Spleen (tissue), 11 donors: Measurements from ENCODE around the gene AGPAT4. TPM values are rescaled to one million over a fixed set of nuclear protein-coding genes. Genes with fewer than 3 reads are reported as not detected.
A peak's percentile ranks its signal among the peaks of the same experiment; 100 is the strongest.

ENCODE experiments used
- DNase-seq: peaks from one replicate; pipeline ENCODE4 v3.0.0-alpha.2; 2020
- H3K27ac ChIP-seq, 8 donors: fragments of 200-600 bp; sonication (generic) in 7 of 8; 1 replicate in 4 of 8; 2 replicates in 4 of 8; pipeline versions ENCODE4 v1.5.0 to v1.8.0; 2016 to 2021; ENCODE audit warnings: inconsistent platforms in 4 of 8, mild to moderate bottlenecking in 4 of 8, moderate library complexity in 1 of 8
- H3K27me3 ChIP-seq, 7 donors: fragments of 200-600 bp; sonication (generic) in 6 of 7; replicated peaks in 1 of 7; 1 replicate in 4 of 7; 2 replicates in 3 of 7; pipeline versions ENCODE4 v1.5.0 to v1.8.0; 2016 to 2021; ENCODE audit warnings: inconsistent platforms in 3 of 7, mild to moderate bottlenecking in 1 of 7
- H3K36me3 ChIP-seq, 6 donors: fragments of 200-600 bp; sonication (generic) in 5 of 6; 1 replicate in 4 of 6; 2 replicates in 2 of 6; pipeline versions ENCODE4 v1.5.0 to v1.8.0; 2016 to 2021; ENCODE audit warnings: inconsistent platforms in 2 of 6
- H3K4me1 ChIP-seq, 6 donors: fragments of 200-600 bp; sonication (generic) in 5 of 6; 1 replicate in 3 of 6; 2 replicates in 3 of 6; pipeline versions ENCODE4 v1.5.0 to v1.8.0; 2016 to 2021; ENCODE audit warnings: inconsistent platforms in 3 of 6
- H3K4me3 ChIP-seq, 8 donors: fragments of 200-600 bp; sonication (generic) in 7 of 8; 1 replicate in 4 of 8; 2 replicates in 4 of 8; pipeline versions ENCODE4 v1.5.0 to v1.8.0; 2016 to 2021; ENCODE audit warnings: inconsistent platforms in 4 of 8, mild to moderate bottlenecking in 4 of 8, moderate library complexity in 2 of 8
- H3K9me3 ChIP-seq, 8 donors: fragments of 200-600 bp; sonication (generic) in 7 of 8; 1 replicate in 4 of 8; 2 replicates in 4 of 8; pipeline versions ENCODE4 v1.5.0 to v1.8.0; 2016 to 2021; ENCODE audit warnings: inconsistent platforms in 4 of 8
- CTCF ChIP-seq, 11 experiments: fragments of 200-600 bp in 7 of 11; fragments of 450-650 bp in 4 of 11; sonication (generic) in 4 of 11; IDR thresholded peaks in 8 of 11; conservative IDR thresholded peaks in 3 of 11; 1 replicate in 7 of 11; 2 replicates in 4 of 11; pipeline versions ENCODE4 v1.4.0 to v1.8.0; 2016 to 2021; ENCODE audit warnings: antibody characterized with exemption in 11 of 11, inconsistent platforms in 4 of 11, mild to moderate bottlenecking in 1 of 11
- POLR2A ChIP-seq, 3 donors: fragments of 450-650 bp; IDR thresholded peaks; one replicate each; pipeline ENCODE4 v1.5.1; 2017; ENCODE audit warnings: antibody characterized with exemption in 3 of 3, mild to moderate bottlenecking in 1 of 3
- POLR2AphosphoS5 ChIP-seq, 3 donors: sonication (generic); formaldehyde crosslinking; IDR thresholded peaks; one replicate each; pipeline ENCODE4 v1.5.1; 2017; ENCODE audit warnings: antibody characterized with exemption in 3 of 3
- WGBS, 5 donors: extraction: QIAGEN DNeasy Blood & Tissue Kit in 3 of 5; methylation state at CpG; one replicate each; pipeline versions ENCODE4 v1.1.5 to v1.1.7; 2013 to 2018; 5-methylcytosine and 5-hydroxymethylcytosine counted together
- intact Hi-C: fragments of 100-400 bp; cut with DNase I; formaldehyde crosslinking; loops from one replicate; pipeline ENCODE4 v1.15.0; 2023; ENCODE audit warnings: low total_unique reads
- polyA plus RNA-seq, 3 donors: library from polyadenylated mRNA; stranded (reverse); fragments of 200-250 nt; gene quantifications; one replicate each; pipeline ENCODE4 v1.2.1, GENCODE V29; 2013
- total RNA-seq, 7 donors: library from RNA; depleted of rRNA in 3 of 7; stranded (reverse); fragments of >200 nt in 3 of 7; fragmentation: NEBNext Ultra II Directional in 4 of 7; extraction: Animal tissue kit (Norgen Biotek cat#: 25700) in 4 of 7; gene quantifications; one replicate each; pipeline versions ENCODE4 v1.1.0 to v1.2.1, GENCODE V29; 2016 to 2021
- donor health status: healthy with polysubstance abuse.
- donor health status: DM: no; HTN: no; CAD: no; lungs with moderate emphysema.
- donor health status: DM: no; HTN: no; CAD: no.
- donor health status: Bipolar disorder and iron deficiency.
- donor health status: healthy.
- donor health status: DM: no; HTN: no; CAD: no.
- donor health status: DM: yes; HTN: yes; CAD: no.

The AGPAT4 gene
- total and polyA plus RNA-seq, 10 donors = 0.80 to 16.8 (median 8.4) TPM

GRCh38 chr6:161274898-161275297 lies 1.0 kb upstream of the AGPAT4 start:
- Histone ChIP-seq H3K4me3 (no peak overlapping the region), H3K27me3 (no peaks in the 10 kb centered on the region), H3K9me3 (no peaks in the 10 kb centered on the region), H3K36me3 (no peaks in the 10 kb centered on the region), H3K27ac (no peak overlapping the region), H3K4me1 (peaks cover 0 to 36% (median 13%) of the 10 kb centered on the region in 6 donors)
- 72 to 85% (median 77%) methylated on average over 2 of the region's 2 CpGs for WGBS, 5 donors
- no peak for TF ChIP-seq CTCF (IDR thresholded peaks at IDR 0.05 in 8 of 11, conservative IDR thresholded peaks at IDR 0.05 in 3 of 11)
- no peak for DNase-seq
- intact Hi-C loops = no loop called here

- WGBS, 5 donors = 26 to 47% (median 31%) methylated on average over 8 of the region's 8 CpGs
- intact Hi-C loops = no loop called here
- Histone ChIP-seq H3K4me1 (peaks cover 0 to 36% (median 13%) of the 10 kb centered on the region in 6 donors), H3K9me3 (no peaks in the 10 kb centered on the region), H3K27ac (peak overlapping the region; percentile 13 to 80 (median 72)), H3K36me3 (no peaks in the 10 kb centered on the region), H3K27me3 (no peaks in the 10 kb centered on the region), H3K4me3 (peak overlapping the region; percentile 45 to 78 (median 58))
- TF ChIP-seq POLR2AphosphoS5 (IDR thresholded peaks at IDR 0.05) (no peak), POLR2A (IDR thresholded peaks at IDR 0.05) (no peak), CTCF (IDR thresholded peaks at IDR 0.05 in 8 of 11, conservative IDR thresholded peaks at IDR 0.05 in 3 of 11) (no peak)
- DNase-seq = no peak
These were observed 612 bp upstream of the AGPAT4 start for GRCh38 chr6:161274488-161274858.

GRCh38 chr6:161273274-161273751 lies 548 bp downstream of the AGPAT4 start:
- Histone ChIP-seq H3K27ac (peak overlapping the region in 6 of 8 donors; percentile 60 to 80 (median 74)), H3K36me3 (no peaks in the 10 kb centered on the region), H3K9me3 (no peaks in the 10 kb centered on the region), H3K27me3 (no peaks in the 10 kb centered on the region), H3K4me1 (peaks cover 0 to 36% (median 13%) of the 10 kb centered on the region in 6 donors), H3K4me3 (peak overlapping the region; percentile 45 to 78 (median 58))
- intact Hi-C loops = no loop called here
- no peak for TF ChIP-seq CTCF (IDR thresholded peaks at IDR 0.05 in 8 of 11, conservative IDR thresholded peaks at IDR 0.05 in 3 of 11)
- no peak for TF ChIP-seq POLR2A (IDR thresholded peaks at IDR 0.05)
- no peak for TF ChIP-seq POLR2AphosphoS5 (IDR thresholded peaks at IDR 0.05)
- DNase-seq = no peak
- 0 to 3% (median 0%) methylated on average over 10 to 11 of the region's 11 CpGs for WGBS, 5 donors

GRCh38 chr6:161272635-161273273 lies 1.1 kb downstream of the AGPAT4 start:
- Histone ChIP-seq H3K9me3 (no peaks in the 10 kb centered on the region), H3K4me3 (peak overlapping the region; percentile 45 to 78 (median 58)), H3K27me3 (no peaks in the 10 kb centered on the region), H3K27ac (peak overlapping the region in 1 of 8 donors; percentile 24), H3K4me1 (peaks cover 0 to 36% (median 13%) of the 10 kb centered on the region in 6 donors), H3K36me3 (no peaks in the 10 kb centered on the region)
- WGBS, 5 donors = 51 to 61% (median 57%) methylated on average over 11 of the region's 11 CpGs
- intact Hi-C loops = no loop called here
- TF ChIP-seq POLR2AphosphoS5 (IDR thresholded peaks at IDR 0.05) = no peak
- DNase-seq = no peak
